ENCODE data around the gene RERE.

RERE gene

GRCh38 chr1:8560035-8560434 lies 257.4 kb downstream of the RERE start:
- peaks cover 17% of the 10 kb centered on the region for H3K36me3 ChIP-seq (ENCODE audit: control insufficient read depth, insufficient read depth, low read length)
- no peak overlapping the region for H3K27ac ChIP-seq (ENCODE audit: low read depth, low read length)
- no peaks in the 10 kb centered on the region for H3K27me3 ChIP-seq (ENCODE audit: control insufficient read depth, insufficient read depth, low read length)
- no peaks in the 10 kb centered on the region for H3K9me3 ChIP-seq (ENCODE audit: control insufficient read depth, insufficient read depth, low read depth, low read length)
- H3K9ac ChIP-seq (ENCODE audit: low read length) = no peak overlapping the region
- H3K4me1 ChIP-seq (ENCODE audit: control insufficient read depth, insufficient read depth, low read length) = peaks cover 14% of the 10 kb centered on the region
- no peak overlapping the region for H3K4me3 ChIP-seq (ENCODE audit: low read depth, low read length)

GRCh38 chr1:8555582-8555981 lies 261.9 kb downstream of the RERE start:
- peaks cover 11% of the 10 kb centered on the region for H3K4me1 ChIP-seq (ENCODE audit: control insufficient read depth, insufficient read depth, low read length)
- H3K4me3 ChIP-seq (ENCODE audit: low read depth, low read length) = no peak overlapping the region
- H3K27ac ChIP-seq (ENCODE audit: low read depth, low read length) = no peak overlapping the region
- H3K9ac ChIP-seq (ENCODE audit: low read length) = no peak overlapping the region
- H3K36me3 ChIP-seq (ENCODE audit: control insufficient read depth, insufficient read depth, low read length) = peaks cover 26% of the 10 kb centered on the region
- no peaks in the 10 kb centered on the region for H3K9me3 ChIP-seq (ENCODE audit: control insufficient read depth, insufficient read depth, low read depth, low read length)
- H3K27me3 ChIP-seq (ENCODE audit: control insufficient read depth, insufficient read depth, low read length) = no peaks in the 10 kb centered on the region

GRCh38 chr1:8554956-8555534 lies 262.4 kb downstream of the RERE start:
- H3K36me3 ChIP-seq (ENCODE audit: control insufficient read depth, insufficient read depth, low read length) = peaks cover 26% of the 10 kb centered on the region
- no peak overlapping the region for H3K9ac ChIP-seq (ENCODE audit: low read length)
- H3K27ac ChIP-seq (ENCODE audit: low read depth, low read length) = 0 out of 2 replicates have a peak overlapping the region, but pooled peaks have one; percentile 43
- H3K4me3 ChIP-seq (ENCODE audit: low read depth, low read length) = no peak overlapping the region
- H3K4me1 ChIP-seq (ENCODE audit: control insufficient read depth, insufficient read depth, low read length) = peaks cover 11% of the 10 kb centered on the region
- no peaks in the 10 kb centered on the region for H3K27me3 ChIP-seq (ENCODE audit: control insufficient read depth, insufficient read depth, low read length)
- H3K9me3 ChIP-seq (ENCODE audit: control insufficient read depth, insufficient read depth, low read depth, low read length) = no peaks in the 10 kb centered on the region

GRCh38 chr1:8552820-8553397 lies 264.5 kb downstream of the RERE start:
- H3K36me3 ChIP-seq (ENCODE audit: control insufficient read depth, insufficient read depth, low read length) = peaks cover 30% of the 10 kb centered on the region
- H3K27ac ChIP-seq (ENCODE audit: low read depth, low read length) = no peak overlapping the region
- H3K9ac ChIP-seq (ENCODE audit: low read length) = no peak overlapping the region
- peaks cover 11% of the 10 kb centered on the region for H3K4me1 ChIP-seq (ENCODE audit: control insufficient read depth, insufficient read depth, low read length)
- no peaks in the 10 kb centered on the region for H3K9me3 ChIP-seq (ENCODE audit: control insufficient read depth, insufficient read depth, low read depth, low read length)
- no peaks in the 10 kb centered on the region for H3K27me3 ChIP-seq (ENCODE audit: control insufficient read depth, insufficient read depth, low read length)
- no peak overlapping the region for H3K4me3 ChIP-seq (ENCODE audit: low read depth, low read length)

GRCh38 chr1:8551613-8552489 lies 265.6 kb downstream of the RERE start:
- peaks cover 25% of the 10 kb centered on the region for H3K36me3 ChIP-seq (ENCODE audit: control insufficient read depth, insufficient read depth, low read length)
- H3K9ac ChIP-seq (ENCODE audit: low read length) = no peak overlapping the region
- H3K27ac ChIP-seq (ENCODE audit: low read depth, low read length) = no peak overlapping the region
- H3K27me3 ChIP-seq (ENCODE audit: control insufficient read depth, insufficient read depth, low read length) = no peaks in the 10 kb centered on the region
- no peak overlapping the region for H3K4me3 ChIP-seq (ENCODE audit: low read depth, low read length)
- H3K9me3 ChIP-seq (ENCODE audit: control insufficient read depth, insufficient read depth, low read depth, low read length) = no peaks in the 10 kb centered on the region
- H3K4me1 ChIP-seq (ENCODE audit: control insufficient read depth, insufficient read depth, low read length) = peaks cover 11% of the 10 kb centered on the region

GRCh38 chr1:8551057-8551456 lies 266.4 kb downstream of the RERE start:
- Histone ChIP-seq H3K4me3 (ENCODE audit: low read depth, low read length) (no peak overlapping the region), H3K27me3 (ENCODE audit: control insufficient read depth, insufficient read depth, low read length) (no peaks in the 10 kb centered on the region), H3K27ac (ENCODE audit: low read depth, low read length) (no peak overlapping the region), H3K9ac (ENCODE audit: low read length) (no peak overlapping the region), H3K4me1 (ENCODE audit: control insufficient read depth, insufficient read depth, low read length) (peaks cover 11% of the 10 kb centered on the region), H3K36me3 (ENCODE audit: control insufficient read depth, insufficient read depth, low read length) (peaks cover 18% of the 10 kb centered on the region), H3K9me3 (ENCODE audit: control insufficient read depth, insufficient read depth, low read depth, low read length) (no peaks in the 10 kb centered on the region)

- no peak overlapping the region for H3K4me3 ChIP-seq (ENCODE audit: low read depth, low read length)
- peaks cover 17% of the 10 kb centered on the region for H3K36me3 ChIP-seq (ENCODE audit: control insufficient read depth, insufficient read depth, low read length)
- H3K9ac ChIP-seq (ENCODE audit: low read length) = no peak overlapping the region
- H3K27me3 ChIP-seq (ENCODE audit: control insufficient read depth, insufficient read depth, low read length) = no peaks in the 10 kb centered on the region
- no peak overlapping the region for H3K27ac ChIP-seq (ENCODE audit: low read depth, low read length)
- no peaks in the 10 kb centered on the region for H3K9me3 ChIP-seq (ENCODE audit: control insufficient read depth, insufficient read depth, low read depth, low read length)
- H3K4me1 ChIP-seq (ENCODE audit: control insufficient read depth, insufficient read depth, low read length) = peaks cover 8% of the 10 kb centered on the region
Measured at GRCh38 chr1:8547791-8548190, 269.6 kb downstream of the RERE start.

GRCh38 chr1:8545078-8545477 lies 272.4 kb downstream of the RERE start:
- no peaks in the 10 kb centered on the region for H3K9me3 ChIP-seq (ENCODE audit: control insufficient read depth, insufficient read depth, low read depth, low read length)
- no peak overlapping the region for H3K9ac ChIP-seq (ENCODE audit: low read length)
- H3K27ac ChIP-seq (ENCODE audit: low read depth, low read length) = no peak overlapping the region
- no peaks in the 10 kb centered on the region for H3K27me3 ChIP-seq (ENCODE audit: control insufficient read depth, insufficient read depth, low read length)
- H3K4me3 ChIP-seq (ENCODE audit: low read depth, low read length) = no peak overlapping the region
- H3K36me3 ChIP-seq (ENCODE audit: control insufficient read depth, insufficient read depth, low read length) = peaks cover 33% of the 10 kb centered on the region
- 0 out of 2 replicates have a peak, but pooled peaks cover 4% of the 10 kb centered on the region for H3K4me1 ChIP-seq (ENCODE audit: control insufficient read depth, insufficient read depth, low read length)

- peaks cover 31% of the 10 kb centered on the region for H3K36me3 ChIP-seq (ENCODE audit: control insufficient read depth, insufficient read depth, low read length)
- H3K4me3 ChIP-seq (ENCODE audit: low read depth, low read length) = no peak overlapping the region
- H3K27ac ChIP-seq (ENCODE audit: low read depth, low read length) = no peak overlapping the region
Measured at GRCh38 chr1:8544644-8545043, 272.8 kb downstream of the RERE start.

GRCh38 chr1:8543965-8544364 lies 273.5 kb downstream of the RERE start:
- Histone ChIP-seq H3K9me3 (ENCODE audit: control insufficient read depth, insufficient read depth, low read depth, low read length) (no peaks in the 10 kb centered on the region), H3K9ac (ENCODE audit: low read length) (no peak overlapping the region), H3K4me3 (ENCODE audit: low read depth, low read length) (no peak overlapping the region), H3K4me1 (ENCODE audit: control insufficient read depth, insufficient read depth, low read length) (0 out of 2 replicates have a peak, but pooled peaks cover 4% of the 10 kb centered on the region), H3K36me3 (ENCODE audit: control insufficient read depth, insufficient read depth, low read length) (peaks cover 29% of the 10 kb centered on the region), H3K27me3 (ENCODE audit: control insufficient read depth, insufficient read depth, low read length) (no peaks in the 10 kb centered on the region), H3K27ac (ENCODE audit: low read depth, low read length) (no peak overlapping the region)

More at GRCh38 chr1:8544644-8545043, 272.8 kb downstream of the RERE start:
- no peaks in the 10 kb centered on the region for H3K27me3 ChIP-seq (ENCODE audit: control insufficient read depth, insufficient read depth, low read length)
- no peaks in the 10 kb centered on the region for H3K9me3 ChIP-seq (ENCODE audit: control insufficient read depth, insufficient read depth, low read depth, low read length)
- no peak overlapping the region for H3K9ac ChIP-seq (ENCODE audit: low read length)
- H3K4me1 ChIP-seq (ENCODE audit: control insufficient read depth, insufficient read depth, low read length) = 0 out of 2 replicates have a peak, but pooled peaks cover 4% of the 10 kb centered on the region

GRCh38 chr1:8541961-8542521 lies 275.4 kb downstream of the RERE start:
- Histone ChIP-seq H3K4me1 (ENCODE audit: control insufficient read depth, insufficient read depth, low read length) (0 out of 2 replicates have a peak, but pooled peaks cover 4% of the 10 kb centered on the region), H3K9me3 (ENCODE audit: control insufficient read depth, insufficient read depth, low read depth, low read length) (no peaks in the 10 kb centered on the region), H3K4me3 (ENCODE audit: low read depth, low read length) (no peak overlapping the region), H3K27me3 (ENCODE audit: control insufficient read depth, insufficient read depth, low read length) (no peaks in the 10 kb centered on the region), H3K36me3 (ENCODE audit: control insufficient read depth, insufficient read depth, low read length) (peaks cover 31% of the 10 kb centered on the region), H3K9ac (ENCODE audit: low read length) (no peak overlapping the region), H3K27ac (ENCODE audit: low read depth, low read length) (no peak overlapping the region)

Measured in HUES6 (cell line).